HG02759 (cell line): ENCODE measurements around the gene MYH14.
"Not testable (repeated sequence)": the region's sequence is repeated elsewhere in the genome, so short reads cannot be mapped to it uniquely, and the experiment has no call there.

Source experiments
- ATAC-seq: cut with Tn5 transposase; IDR thresholded peaks from one replicate; pipeline ENCODE4 v1.9.1; 2021; ENCODE audit warnings: mild to moderate bottlenecking, moderate library complexity; ENCODE audit not compliant: unreplicated experiment

MYH14 gene

GRCh38 chr19:50315773-50316448 is 112.5 kb downstream of the MYH14 start:
- ATAC-seq, result no peak

DNA sequence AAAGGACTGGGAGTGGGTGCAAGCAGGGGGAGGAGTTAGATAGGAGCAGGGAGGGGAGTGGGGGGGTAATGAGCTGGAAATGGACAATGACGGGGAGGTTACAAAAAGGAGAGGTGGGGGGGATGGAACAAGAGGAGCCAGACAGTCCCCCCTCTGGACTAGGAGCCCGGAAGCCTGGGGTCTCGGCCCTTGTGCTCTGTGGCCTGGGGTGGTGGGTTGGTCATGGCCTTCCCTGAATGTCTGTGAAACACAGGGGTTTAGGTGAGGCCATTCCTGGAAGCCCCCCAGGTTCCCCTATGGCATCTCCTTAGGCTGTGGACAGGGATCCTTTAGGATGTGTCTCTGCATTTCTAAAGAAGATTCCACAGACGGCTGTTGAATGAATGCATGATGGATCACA is 113.7 kb downstream of the MYH14 start:
- ATAC-seq, result no peak

DNA sequence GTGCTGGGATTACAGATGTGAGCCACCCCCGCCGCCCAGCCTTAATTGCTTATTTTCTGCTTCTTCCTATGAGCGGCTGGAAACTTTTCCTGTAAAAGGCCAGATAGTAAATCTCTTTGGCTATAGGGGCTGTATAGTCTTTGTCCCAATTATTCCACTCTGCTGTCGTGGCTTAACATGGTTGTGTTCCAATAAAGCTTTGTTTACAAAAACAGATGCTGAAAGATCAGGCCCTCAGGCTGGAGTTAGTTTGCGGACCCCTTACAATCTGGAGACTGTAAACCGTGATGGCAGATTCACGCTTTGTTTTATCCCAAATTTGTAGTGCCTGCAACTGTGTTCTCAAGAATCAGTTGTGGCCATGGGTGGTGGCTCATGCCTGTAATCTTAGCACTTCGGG is 115.0 kb downstream of the MYH14 start:
- ATAC-seq, result no peak

DNA sequence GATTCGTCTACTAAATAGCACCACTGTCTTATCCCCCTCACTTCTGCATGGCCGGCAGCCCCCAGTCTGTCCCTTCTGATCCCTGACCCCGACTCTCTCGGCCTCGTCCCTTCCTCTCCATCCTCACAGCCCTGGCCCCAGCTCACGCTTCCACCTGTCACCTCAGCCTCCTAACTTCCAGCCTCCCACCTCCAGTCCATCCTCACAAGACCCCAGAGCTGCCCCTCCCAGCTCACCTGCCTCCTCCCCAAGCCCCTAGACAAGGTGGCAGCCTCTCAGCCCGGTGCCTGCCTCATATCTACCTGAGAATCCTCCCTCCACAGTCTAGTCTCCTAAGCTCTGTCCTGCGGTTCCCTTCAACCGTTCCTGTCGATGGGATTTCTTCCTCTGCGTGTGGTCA is 115.7 kb downstream of the MYH14 start:
- no peak for ATAC-seq

DNA sequence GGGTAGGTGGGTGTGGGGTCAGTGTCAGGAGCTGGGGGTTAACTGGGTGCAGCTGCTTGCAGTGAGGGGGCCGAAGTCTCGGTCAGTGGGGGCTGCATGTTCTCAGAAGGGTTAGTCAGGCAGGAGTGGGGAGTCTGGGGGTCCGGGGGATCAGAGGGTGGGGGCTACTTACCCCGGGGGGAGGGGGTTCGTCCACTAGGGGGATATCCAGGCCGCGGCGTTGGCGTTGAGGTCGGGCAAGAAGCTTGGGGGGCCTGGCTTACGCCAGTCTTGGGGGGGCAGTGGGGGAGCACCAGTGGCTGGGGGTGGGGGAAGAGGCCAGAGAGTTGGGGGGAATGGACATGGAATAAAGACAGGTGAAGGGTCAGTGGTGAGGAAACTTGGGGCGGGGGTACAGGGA is 116.6 kb downstream of the MYH14 start:
- ATAC-seq, result no peak

GRCh38 chr19:50320596-50320995 is 117.2 kb downstream of the MYH14 start:
- no peak for ATAC-seq

GRCh38 chr19:50321831-50322230 is 118.4 kb downstream of the MYH14 start:
- no peak for ATAC-seq

GRCh38 chr19:50322234-50322633 is 118.8 kb downstream of the MYH14 start:
- no peak for ATAC-seq

DNA sequence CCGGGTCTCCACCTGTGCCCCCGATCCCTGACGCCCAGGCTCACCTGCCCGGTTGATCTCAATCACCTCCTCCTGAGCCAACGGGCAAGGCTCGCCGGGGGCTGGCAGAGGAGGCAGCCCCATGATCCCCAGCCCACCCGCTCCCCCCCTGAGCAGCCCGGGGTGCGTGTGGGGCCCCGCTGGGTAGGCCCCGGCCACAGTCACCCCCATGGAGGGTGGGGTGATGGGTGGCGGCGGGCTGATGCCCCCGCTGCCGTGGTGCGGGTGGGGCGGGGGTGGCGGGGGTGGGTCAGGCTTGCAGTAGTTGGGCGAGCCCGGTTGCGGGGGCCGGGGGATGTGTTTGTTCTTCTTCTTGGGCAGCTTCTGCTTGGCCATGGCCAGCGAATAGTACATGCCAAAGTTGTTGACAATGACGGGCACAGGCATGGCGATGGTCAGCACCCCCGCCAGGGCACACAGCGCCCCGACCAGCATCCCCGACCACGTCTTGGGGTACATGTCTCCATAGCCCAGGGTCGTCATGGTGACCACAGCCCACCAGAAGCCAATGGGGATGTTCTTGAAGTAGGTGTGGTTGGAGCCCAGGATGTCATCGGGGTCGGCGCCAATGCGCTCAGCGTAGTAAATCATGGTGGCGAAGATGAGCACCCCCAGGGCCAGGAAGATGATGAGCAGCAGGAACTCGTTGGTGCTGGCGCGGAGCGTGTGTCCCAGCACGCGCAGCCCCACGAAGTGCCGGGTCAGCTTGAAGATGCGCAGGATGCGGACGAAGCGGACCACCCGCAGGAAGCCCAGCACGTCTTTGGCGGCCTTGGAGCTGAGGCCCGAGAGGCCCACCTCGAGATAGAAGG is 119.7 kb downstream of the MYH14 start:
- ATAC-seq, result no peak

DNA sequence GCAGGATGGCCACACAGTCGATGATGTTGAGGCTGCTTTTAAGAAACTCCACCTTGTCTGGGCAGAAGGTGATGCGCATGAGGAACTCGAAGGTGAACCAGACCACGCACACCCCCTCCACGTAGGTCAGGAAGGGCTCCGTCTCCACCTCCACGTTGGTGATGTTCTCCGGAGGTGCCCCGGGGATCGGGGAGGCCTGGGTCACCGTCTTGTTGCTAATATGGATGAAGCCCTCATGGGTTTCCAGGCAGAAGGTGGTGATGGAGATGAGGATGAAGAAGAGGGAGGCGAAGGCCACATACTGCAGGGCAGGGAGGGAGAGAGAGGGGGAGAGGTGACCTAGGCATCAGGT is 120.3 kb downstream of the MYH14 start:
- ATAC-seq, result no peak

GRCh38 chr19:50324331-50324730 is 120.9 kb downstream of the MYH14 start:
- ATAC-seq, result no peak

GRCh38 chr19:50325310-50326100 is 122.1 kb downstream of the MYH14 start:
- ATAC-seq, result no peak

GRCh38 chr19:50326101-50326664 is 122.8 kb downstream of the MYH14 start:
- ATAC-seq, result no peak

- ATAC-seq, result no peak
Observed at GRCh38 chr19:50327013-50327412, 123.6 kb downstream of the MYH14 start.

GRCh38 chr19:50327461-50328223 is 124.2 kb downstream of the MYH14 start:
- no peak for ATAC-seq

- no peak for ATAC-seq
Observed at GRCh38 chr19:50328224-50328872, 124.9 kb downstream of the MYH14 start.

- peak; percentile 12 for ATAC-seq
Observed at GRCh38 chr19:50328873-50329145, 125.4 kb downstream of the MYH14 start.

DNA sequence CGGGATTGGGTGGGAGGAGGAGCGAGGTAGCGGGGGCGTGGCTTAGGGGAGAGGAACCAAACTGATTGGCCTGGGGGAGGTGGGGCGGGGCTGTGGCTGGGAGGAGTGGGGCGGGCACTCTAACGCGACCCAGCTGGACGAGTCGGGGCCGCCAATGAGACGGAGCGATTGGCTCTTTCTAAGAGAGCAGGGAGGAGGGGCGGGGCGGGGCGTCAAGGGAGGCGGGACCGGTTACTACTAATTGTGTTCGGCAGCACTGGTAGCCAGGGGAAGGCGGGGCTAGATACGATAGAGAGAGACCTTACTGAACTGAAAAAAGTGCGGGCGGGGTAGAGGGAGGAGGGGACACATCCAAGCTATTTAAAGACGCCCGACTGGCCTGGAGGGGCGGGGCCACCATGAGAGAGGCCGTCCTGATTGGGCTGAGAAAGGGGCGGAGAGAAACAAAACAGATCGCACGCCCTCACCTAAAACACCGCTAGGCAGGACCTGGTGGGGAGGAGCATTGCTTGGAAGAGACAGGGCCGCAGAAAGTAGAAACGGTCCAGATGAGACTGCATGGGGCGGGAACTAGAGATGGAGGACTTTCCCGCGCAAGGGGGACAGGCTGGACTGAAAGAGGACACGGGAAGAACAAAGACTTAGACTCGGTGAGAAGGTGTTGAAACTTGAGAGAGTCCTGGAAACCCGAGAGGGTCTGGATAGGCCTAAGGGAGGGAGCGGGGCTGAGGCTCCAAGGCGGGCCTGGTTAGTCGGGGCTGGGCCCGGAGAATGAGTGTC is 125.9 kb downstream of the MYH14 start, which contains the start of gene KCNC3:
Gene KCNC3 (minus strand): TSS at position 232 of the 780 bp plus-strand sequence. CDS start 295 bp downstream, outside the sequence.
- peak; percentile 54 for ATAC-seq

GRCh38 chr19:50329926-50330294 is 126.5 kb downstream of the MYH14 start:
- ATAC-seq, result not testable (repeated sequence)
